Panc1 (cell line): ENCODE data around the gene PDYN.

Experiments
- CTCF ChIP-seq: fragments of 450-650 bp; IDR thresholded peaks from 2 replicates; pipeline ENCODE4 v1.5.1; 2017; ENCODE audit warnings: mild to moderate bottlenecking
- POLR2AphosphoS5 ChIP-seq: IDR thresholded peaks from 2 replicates; pipeline ENCODE4 v1.6.1; 2012; ENCODE audit warnings: mild to moderate bottlenecking, low read depth, low read length, moderate library complexity
- TF ChIP-seq, protein P1 (sequence below), 2 experiments: IDR thresholded peaks; 2 replicates each; pipeline ENCODE4 v1.6.1; 2011 to 2012; ENCODE audit warnings: low read depth in 2 of 2, control low read depth in 1 of 2, low read length in 1 of 2, mild to moderate bottlenecking in 1 of 2, moderate library complexity in 1 of 2; ENCODE audit not compliant: insufficient read depth in 1 of 2

GRCh38 chr20:1945134-1945618 is 48.7 kb downstream of the PDYN start:
- TF ChIP-seq CTCF (no peak), POLR2AphosphoS5 (no peak)
- TF ChIP-seq, protein P1, sequence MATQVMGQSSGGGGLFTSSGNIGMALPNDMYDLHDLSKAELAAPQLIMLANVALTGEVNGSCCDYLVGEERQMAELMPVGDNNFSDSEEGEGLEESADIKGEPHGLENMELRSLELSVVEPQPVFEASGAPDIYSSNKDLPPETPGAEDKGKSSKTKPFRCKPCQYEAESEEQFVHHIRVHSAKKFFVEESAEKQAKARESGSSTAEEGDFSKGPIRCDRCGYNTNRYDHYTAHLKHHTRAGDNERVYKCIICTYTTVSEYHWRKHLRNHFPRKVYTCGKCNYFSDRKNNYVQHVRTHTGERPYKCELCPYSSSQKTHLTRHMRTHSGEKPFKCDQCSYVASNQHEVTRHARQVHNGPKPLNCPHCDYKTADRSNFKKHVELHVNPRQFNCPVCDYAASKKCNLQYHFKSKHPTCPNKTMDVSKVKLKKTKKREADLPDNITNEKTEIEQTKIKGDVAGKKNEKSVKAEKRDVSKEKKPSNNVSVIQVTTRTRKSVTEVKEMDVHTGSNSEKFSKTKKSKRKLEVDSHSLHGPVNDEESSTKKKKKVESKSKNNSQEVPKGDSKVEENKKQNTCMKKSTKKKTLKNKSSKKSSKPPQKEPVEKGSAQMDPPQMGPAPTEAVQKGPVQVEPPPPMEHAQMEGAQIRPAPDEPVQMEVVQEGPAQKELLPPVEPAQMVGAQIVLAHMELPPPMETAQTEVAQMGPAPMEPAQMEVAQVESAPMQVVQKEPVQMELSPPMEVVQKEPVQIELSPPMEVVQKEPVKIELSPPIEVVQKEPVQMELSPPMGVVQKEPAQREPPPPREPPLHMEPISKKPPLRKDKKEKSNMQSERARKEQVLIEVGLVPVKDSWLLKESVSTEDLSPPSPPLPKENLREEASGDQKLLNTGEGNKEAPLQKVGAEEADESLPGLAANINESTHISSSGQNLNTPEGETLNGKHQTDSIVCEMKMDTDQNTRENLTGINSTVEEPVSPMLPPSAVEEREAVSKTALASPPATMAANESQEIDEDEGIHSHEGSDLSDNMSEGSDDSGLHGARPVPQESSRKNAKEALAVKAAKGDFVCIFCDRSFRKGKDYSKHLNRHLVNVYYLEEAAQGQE (IDR thresholded peaks at IDR 0.05; ENCODE audit: insufficient read depth in 1 of 2, low read depth in 2 of 2, low read length in 1 of 2) = no peak
